Neuronal stem cell (in vitro differentiated cells): ENCODE data around the gene PREPL.

Experiments
- DNase-seq: peaks from one replicate; pipeline ENCODE4 v3.0.0-alpha.2; 2013; ENCODE audit warnings: low spot score
- H2AFZ ChIP-seq: one replicate; pipeline ENCODE4 v1.6.1; 2013; ENCODE audit warnings: mild to moderate bottlenecking, low read length, inconsistent platforms
- H2AK5ac ChIP-seq: 2 replicates; pipeline ENCODE4 v1.6.1; 2013; ENCODE audit warnings: low read depth, mild to moderate bottlenecking, inconsistent platforms, low read length, moderate library complexity, mixed read lengths
- H2BK120ac ChIP-seq: 2 replicates; pipeline ENCODE4 v1.6.1; 2013; ENCODE audit warnings: low read depth, mild to moderate bottlenecking, inconsistent platforms, low read length, moderate library complexity, mixed read lengths
- H2BK12ac ChIP-seq: one replicate; pipeline ENCODE4 v1.6.1; 2013; ENCODE audit warnings: low read length, inconsistent platforms
- H2BK15ac ChIP-seq: 2 replicates; pipeline ENCODE4 v1.6.1; 2013; ENCODE audit warnings: mild to moderate bottlenecking, low read length, inconsistent platforms, mixed read lengths
- H2BK5ac ChIP-seq: one replicate; pipeline ENCODE4 v1.6.1; 2013; ENCODE audit warnings: inconsistent platforms, mild to moderate bottlenecking, low read length, moderate library complexity
- H3K14ac ChIP-seq: one replicate; pipeline ENCODE4 v1.6.1; 2013; ENCODE audit warnings: low read length, inconsistent platforms
- H3K18ac ChIP-seq: 2 replicates; pipeline ENCODE4 v1.6.1; 2013; ENCODE audit warnings: low read length, inconsistent platforms
- H3K23ac ChIP-seq: 2 replicates; pipeline ENCODE4 v1.6.1; 2013; ENCODE audit warnings: low read depth, mild to moderate bottlenecking, mixed read lengths, low read length, inconsistent platforms; ENCODE audit not compliant: poor library complexity
- H3K27ac ChIP-seq: replicated peaks from 3 replicates; pipeline ENCODE4 v1.5.1; 2013; ENCODE audit warnings: low read length, inconsistent platforms
- H3K27me3 ChIP-seq, 3 experiments: 2 replicates each; pipeline ENCODE4 v1.6.1; 2013; ENCODE audit warnings: low read length in 3 of 3, mild to moderate bottlenecking in 2 of 3, inconsistent platforms in 1 of 3, low read depth in 1 of 3, mixed read lengths in 1 of 3, moderate library complexity in 1 of 3; ENCODE audit not compliant: control insufficient read depth in 3 of 3, insufficient read depth in 3 of 3
- H3K36me3 ChIP-seq, 2 donors: replicated peaks in 1 of 2; 2 replicates each; pipeline ENCODE4 v1.6.1; 2013; ENCODE audit warnings: low read length in 2 of 2; ENCODE audit not compliant: control insufficient read depth in 2 of 2, insufficient read depth in 2 of 2
- H3K4ac ChIP-seq: 2 replicates; pipeline ENCODE4 v1.6.1; 2013; ENCODE audit warnings: inconsistent platforms, mild to moderate bottlenecking, low read length, moderate library complexity
- H3K4me1 ChIP-seq, 2 donors: 1 replicate in 1 of 2; 2 replicates in 1 of 2; pipeline ENCODE4 v1.6.1; 2013; ENCODE audit warnings: low read length in 2 of 2, low read depth in 1 of 2; ENCODE audit not compliant: control insufficient read depth in 2 of 2, insufficient read depth in 1 of 2
- H3K4me2 ChIP-seq: one replicate; pipeline ENCODE4 v1.6.1; 2013; ENCODE audit warnings: mild to moderate bottlenecking, low read length, inconsistent platforms; ENCODE audit not compliant: insufficient read depth, poor library complexity, severe bottlenecking
- H3K4me3 ChIP-seq, 2 donors: 2 replicates each; pipeline ENCODE4 v1.5.1; 2013; ENCODE audit warnings: low read length in 2 of 2, mild to moderate bottlenecking in 2 of 2, inconsistent platforms in 1 of 2, moderate library complexity in 1 of 2
- H3K79me1 ChIP-seq: one replicate; pipeline ENCODE4 v1.6.1; 2013; ENCODE audit warnings: low read depth, mild to moderate bottlenecking, inconsistent platforms, low read length, moderate library complexity
- H3K9ac ChIP-seq: one replicate; pipeline ENCODE4 v1.6.1; 2013; ENCODE audit warnings: mild to moderate bottlenecking, low read depth, low read length, inconsistent platforms; ENCODE audit not compliant: poor library complexity
- H3K9me3 ChIP-seq, 2 donors: replicated peaks in 1 of 2; 2 replicates each; pipeline versions ENCODE3 to v1.6.1; 2013; ENCODE audit warnings: low read length in 2 of 2, mild to moderate bottlenecking in 2 of 2, inconsistent platforms in 1 of 2, low read depth in 1 of 2, mixed read lengths in 1 of 2, moderate library complexity in 1 of 2; ENCODE audit not compliant: control insufficient read depth in 2 of 2, insufficient read depth in 1 of 2
- H4K8ac ChIP-seq: one replicate; pipeline ENCODE4 v1.6.1; 2013; ENCODE audit warnings: low read depth, mild to moderate bottlenecking, inconsistent platforms, low read length, moderate library complexity
- H4K91ac ChIP-seq: one replicate; pipeline ENCODE4 v1.6.1; 2013; ENCODE audit warnings: low read length, low read depth, mild to moderate bottlenecking, inconsistent platforms; ENCODE audit not compliant: poor library complexity
- WGBS, 2 donors: extraction: QIAGEN DNeasy Blood & Tissue Kit; methylation state at CpG; one replicate each; pipeline ENCODE4 v1.1.7; 2013; ENCODE audit warnings: missing lambda C conversion rate in 2 of 2, mixed read lengths in 1 of 2; ENCODE audit not compliant: insufficient read length in 2 of 2, insufficient replicate concordance in 1 of 2; ENCODE audit errors: extremely low coverage in 2 of 2; 5-methylcytosine and 5-hydroxymethylcytosine counted together

PREPL gene

GRCh38 chr2:44342854-44343253, 18.4 kb downstream of the PREPL start:
- no peak overlapping the region for H3K4ac ChIP-seq
- no peak overlapping the region for H3K4me2 ChIP-seq
- H2BK5ac ChIP-seq: no peak overlapping the region
- no peak overlapping the region for H3K18ac ChIP-seq
- H2AK5ac ChIP-seq: no peak overlapping the region
- H4K91ac ChIP-seq: no peak overlapping the region
- H3K23ac ChIP-seq: no peak overlapping the region
- peaks cover 0 to under 1% of the 10 kb centered on the region in 2 donors for H3K9me3 ChIP-seq
- no peak overlapping the region for H3K27ac ChIP-seq
- no peak overlapping the region for H2AFZ ChIP-seq
- H3K79me1 ChIP-seq: no peaks in the 10 kb centered on the region
- H2BK12ac ChIP-seq: no peak overlapping the region
- H3K4me1 ChIP-seq: no peaks in the 10 kb centered on the region
- H3K4me3 ChIP-seq: no peak overlapping the region
- H3K27me3 ChIP-seq: no peaks in the 10 kb centered on the region
- H2BK15ac ChIP-seq: no peak overlapping the region
- H4K8ac ChIP-seq: no peak overlapping the region
- H2BK120ac ChIP-seq: no peak overlapping the region
- DNase-seq: no peak
- H3K36me3 ChIP-seq: peaks cover 4 to 99% of the 10 kb centered on the region in 2 donors
- no peak overlapping the region for H3K14ac ChIP-seq
- H3K9ac ChIP-seq: no peak overlapping the region
- no CpG with 5 or more reads among the region's 1 CpG for WGBS, 2 donors

GRCh38 chr2:44335806-44336538, 25.3 kb downstream of the PREPL start:
- no peak overlapping the region for H3K18ac ChIP-seq
- H3K4me3 ChIP-seq: no peak overlapping the region
- H2AK5ac ChIP-seq: no peak overlapping the region
- no peak overlapping the region for H2AFZ ChIP-seq
- no peak for DNase-seq
- no peak overlapping the region for H3K9ac ChIP-seq
- no peak overlapping the region for H2BK5ac ChIP-seq
- H3K9me3 ChIP-seq: peaks cover 2 to 13% of the 10 kb centered on the region in 2 donors
- WGBS, 2 donors: no CpG with 5 or more reads among the region's 2 CpGs
- no peaks in the 10 kb centered on the region for H3K79me1 ChIP-seq
- no peak overlapping the region for H2BK15ac ChIP-seq
- H3K36me3 ChIP-seq: peaks cover 13 to 96% of the 10 kb centered on the region in 2 donors
- no peak overlapping the region for H3K27ac ChIP-seq
- H3K23ac ChIP-seq: no peak overlapping the region
- no peak overlapping the region for H3K14ac ChIP-seq
- H3K4me2 ChIP-seq: no peak overlapping the region
- H4K91ac ChIP-seq: no peak overlapping the region
- no peak overlapping the region for H2BK120ac ChIP-seq
- no peak overlapping the region for H2BK12ac ChIP-seq
- peaks cover 0 to 3% of the 10 kb centered on the region in 2 donors for H3K4me1 ChIP-seq
- H4K8ac ChIP-seq: no peak overlapping the region
- H3K4ac ChIP-seq: no peak overlapping the region
- H3K27me3 ChIP-seq: no peaks in the 10 kb centered on the region

GRCh38 chr2:44333994-44334393, 27.3 kb downstream of the PREPL start:
- Histone ChIP-seq H3K14ac (no peak overlapping the region), H2BK5ac (no peak overlapping the region), H3K9me3 (peaks cover 2 to 13% of the 10 kb centered on the region in 2 donors), H4K91ac (no peak overlapping the region), H3K4me2 (no peak overlapping the region), H2BK120ac (no peak overlapping the region), H3K36me3 (peaks cover 13 to 96% of the 10 kb centered on the region in 2 donors), H4K8ac (no peak overlapping the region), H3K4ac (no peak overlapping the region), H3K4me1 (peaks cover 0 to 3% of the 10 kb centered on the region in 2 donors), H3K27me3 (no peaks in the 10 kb centered on the region), H2BK15ac (no peak overlapping the region), H3K4me3 (no peak overlapping the region), H3K23ac (no peak overlapping the region), H2AFZ (no peak overlapping the region), H3K27ac (no peak overlapping the region), H3K18ac (no peak overlapping the region), H3K79me1 (no peaks in the 10 kb centered on the region), H2BK12ac (no peak overlapping the region), H3K9ac (no peak overlapping the region), H2AK5ac (no peak overlapping the region)
- no peak for DNase-seq
- no CpG with 5 or more reads among the region's 1 CpG for WGBS, 2 donors

GRCh38 chr2:44330801-44331200, 30.5 kb downstream of the PREPL start:
- no peak overlapping the region for H3K4ac ChIP-seq
- no CpG with 5 or more reads among the region's 1 CpG for WGBS, 2 donors
- peaks cover 2 to 4% of the 10 kb centered on the region in 2 donors for H3K9me3 ChIP-seq
- no peak overlapping the region for H3K4me3 ChIP-seq
- peaks cover 6 to 94% of the 10 kb centered on the region in 2 donors for H3K36me3 ChIP-seq
- no peak overlapping the region for H3K23ac ChIP-seq
- no peak overlapping the region for H2BK15ac ChIP-seq
- H2BK120ac ChIP-seq: no peak overlapping the region
- H3K27ac ChIP-seq: no peak overlapping the region
- no peaks in the 10 kb centered on the region for H3K79me1 ChIP-seq
- DNase-seq: no peak
- no peaks in the 10 kb centered on the region for H3K27me3 ChIP-seq
- no peak overlapping the region for H4K91ac ChIP-seq
- H2AFZ ChIP-seq: no peak overlapping the region
- no peak overlapping the region for H3K18ac ChIP-seq
- no peak overlapping the region for H2BK5ac ChIP-seq
- H2BK12ac ChIP-seq: no peak overlapping the region
- H3K4me1 ChIP-seq: peaks cover 0 to 3% of the 10 kb centered on the region in 2 donors
- H4K8ac ChIP-seq: no peak overlapping the region
- H3K9ac ChIP-seq: no peak overlapping the region
- H3K4me2 ChIP-seq: no peak overlapping the region
- H3K14ac ChIP-seq: no peak overlapping the region
- H2AK5ac ChIP-seq: no peak overlapping the region
